ENCODE measurements around the gene TAF6L.
A peak's percentile ranks its signal among the peaks of the same experiment; 100 is the strongest.

GRCh38 chr11:62786318-62787004 lies 15.3 kb downstream of the TAF6L start:
- TF ChIP-seq POLR2A (IDR thresholded peaks at IDR 0.05) = no peak
- TF ChIP-seq, protein P1, sequence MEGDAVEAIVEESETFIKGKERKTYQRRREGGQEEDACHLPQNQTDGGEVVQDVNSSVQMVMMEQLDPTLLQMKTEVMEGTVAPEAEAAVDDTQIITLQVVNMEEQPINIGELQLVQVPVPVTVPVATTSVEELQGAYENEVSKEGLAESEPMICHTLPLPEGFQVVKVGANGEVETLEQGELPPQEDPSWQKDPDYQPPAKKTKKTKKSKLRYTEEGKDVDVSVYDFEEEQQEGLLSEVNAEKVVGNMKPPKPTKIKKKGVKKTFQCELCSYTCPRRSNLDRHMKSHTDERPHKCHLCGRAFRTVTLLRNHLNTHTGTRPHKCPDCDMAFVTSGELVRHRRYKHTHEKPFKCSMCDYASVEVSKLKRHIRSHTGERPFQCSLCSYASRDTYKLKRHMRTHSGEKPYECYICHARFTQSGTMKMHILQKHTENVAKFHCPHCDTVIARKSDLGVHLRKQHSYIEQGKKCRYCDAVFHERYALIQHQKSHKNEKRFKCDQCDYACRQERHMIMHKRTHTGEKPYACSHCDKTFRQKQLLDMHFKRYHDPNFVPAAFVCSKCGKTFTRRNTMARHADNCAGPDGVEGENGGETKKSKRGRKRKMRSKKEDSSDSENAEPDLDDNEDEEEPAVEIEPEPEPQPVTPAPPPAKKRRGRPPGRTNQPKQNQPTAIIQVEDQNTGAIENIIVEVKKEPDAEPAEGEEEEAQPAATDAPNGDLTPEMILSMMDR (IDR thresholded peaks at IDR 0.05) = peak; percentile 91 to 98 (median 94)
